ENCODE data around the gene FAM163B.

GRCh38 chr9:133641396-133641655 lies 32.1 kb upstream of the FAM163B start:
- TF ChIP-seq EZH2 (IDR thresholded peaks at IDR 0.05; ENCODE audit: borderline replicate concordance, low read length) (no peak), CTCF (conservative IDR thresholded peaks at IDR 0.05 in 1 of 2, IDR thresholded peaks at IDR 0.05 in 1 of 2; ENCODE audit: extremely low read depth in 1 of 2, insufficient read depth in 1 of 2, low read depth in 1 of 2, low read length in 2 of 2) (no peak)

All from mammary epithelial cell (primary cell).